HG02678 (cell line): ENCODE results near the gene ZC3H13.
A peak's percentile ranks its signal among the peaks of the same experiment; 100 is the strongest.

Source experiments
- ATAC-seq: cut with Tn5 transposase; IDR thresholded peaks from one replicate; pipeline ENCODE4 v1.9.1; 2021; ENCODE audit warnings: mild to moderate bottlenecking, moderate library complexity; ENCODE audit not compliant: unreplicated experiment

Gene ZC3H13

DNA sequence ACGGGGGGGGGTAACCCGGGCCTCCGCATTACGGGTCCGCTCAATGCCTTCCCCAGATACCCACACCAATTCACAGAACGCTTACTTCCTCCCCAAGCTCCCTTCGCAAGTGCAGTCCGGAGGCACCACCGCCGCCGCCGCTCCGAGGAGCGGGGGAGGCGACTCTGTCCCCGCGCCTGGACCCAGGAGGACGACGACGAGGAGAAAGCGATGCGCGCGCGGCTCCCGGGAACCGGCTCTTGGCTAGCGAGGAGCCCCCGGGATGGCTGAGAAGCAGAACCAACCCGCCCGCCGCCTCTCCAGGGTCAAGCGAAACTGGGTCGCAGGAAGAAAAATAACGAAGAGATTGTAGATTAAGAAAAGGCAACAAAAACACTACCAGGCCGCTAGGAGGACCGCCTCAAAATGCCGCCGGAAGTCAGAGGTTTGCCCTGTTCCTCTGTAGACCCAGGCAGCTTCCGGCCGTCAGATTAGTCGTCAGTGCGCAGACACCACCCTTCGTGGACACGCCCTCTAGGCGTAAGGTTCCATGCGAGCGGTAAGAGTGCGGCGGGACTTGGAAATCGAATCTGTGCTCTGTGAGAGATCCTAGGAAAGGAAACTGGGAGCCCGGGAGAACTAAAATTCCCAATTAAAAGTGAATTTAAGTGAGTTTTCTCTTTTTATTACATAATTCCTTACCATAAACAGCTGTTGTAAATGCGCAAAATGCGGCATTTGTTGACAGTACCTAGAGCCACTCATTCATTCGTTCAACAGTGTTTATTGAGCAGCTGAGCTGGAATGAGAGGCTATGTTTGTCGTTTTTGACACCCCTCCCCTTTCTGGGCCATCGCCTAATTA lies at the start of gene ZC3H13:
Gene ZC3H13, minus strand, starts transcription at position 428 of the 843 bp plus-strand sequence. CDS start 7,239 bp downstream, outside the sequence.
- ATAC-seq = peak; percentile 100

DNA sequence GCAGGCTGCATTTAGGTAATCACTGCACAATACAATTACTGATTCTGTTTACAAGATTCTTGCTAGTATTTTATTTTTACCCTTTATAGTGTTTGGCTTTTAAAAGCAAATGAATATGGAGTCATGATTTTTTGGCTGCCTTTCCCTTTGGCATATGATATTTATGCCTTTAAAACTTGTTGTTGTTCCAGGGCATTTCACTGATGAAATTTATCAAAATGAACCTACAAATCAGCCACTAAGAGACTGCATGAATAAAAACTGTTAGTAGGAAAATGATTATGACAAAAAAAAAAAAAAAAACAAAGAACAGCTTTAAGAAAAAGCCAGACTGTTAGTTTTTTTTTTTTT lies 49.7 kb upstream of the ZC3H13 start:
- ATAC-seq = no peak

- no peak for ATAC-seq
Observed at GRCh38 chr13:46101484-46102254, 49.1 kb upstream of the ZC3H13 start.

DNA sequence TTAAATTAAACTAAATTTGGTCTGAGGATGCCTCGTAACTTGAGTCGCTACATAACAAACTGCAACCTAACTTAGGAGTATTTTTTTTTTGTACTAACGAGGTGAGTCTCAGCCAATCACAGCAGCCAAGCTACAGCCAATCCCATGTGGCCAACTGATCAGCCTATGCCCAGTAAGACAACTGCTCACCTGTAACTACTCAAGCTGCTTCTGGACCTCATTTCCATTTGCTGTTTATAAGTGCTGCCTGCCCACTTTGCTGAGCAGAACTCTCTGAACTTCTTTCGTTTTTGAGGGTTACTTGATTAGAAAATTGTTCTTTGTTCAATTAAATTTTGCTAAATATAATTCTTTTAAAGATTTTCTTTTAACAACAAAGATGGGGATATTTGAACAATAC lies 48.5 kb upstream of the ZC3H13 start:
- no peak for ATAC-seq

GRCh38 chr13:46100191-46100815 lies 47.8 kb upstream of the ZC3H13 start:
- ATAC-seq = no peak

DNA sequence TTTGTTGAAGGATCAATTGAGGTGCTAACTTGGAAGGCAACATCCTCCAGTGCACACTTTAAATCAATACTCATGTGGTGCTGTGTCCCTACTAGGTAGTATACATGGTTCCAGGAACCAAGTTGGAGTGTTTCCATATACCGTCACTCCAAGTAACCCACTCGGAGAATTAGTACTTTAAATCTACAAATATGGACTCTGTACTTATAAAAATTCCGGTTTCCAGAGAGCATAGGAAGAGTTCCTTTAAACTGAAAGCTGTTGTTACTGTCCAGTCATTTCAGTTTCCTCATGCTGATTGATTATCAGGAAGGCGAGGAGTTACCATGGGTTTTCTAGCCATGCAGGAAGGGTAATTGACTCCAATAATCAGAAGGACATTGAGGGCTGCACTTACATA lies 45.1 kb upstream of the ZC3H13 start:
- no peak for ATAC-seq

DNA sequence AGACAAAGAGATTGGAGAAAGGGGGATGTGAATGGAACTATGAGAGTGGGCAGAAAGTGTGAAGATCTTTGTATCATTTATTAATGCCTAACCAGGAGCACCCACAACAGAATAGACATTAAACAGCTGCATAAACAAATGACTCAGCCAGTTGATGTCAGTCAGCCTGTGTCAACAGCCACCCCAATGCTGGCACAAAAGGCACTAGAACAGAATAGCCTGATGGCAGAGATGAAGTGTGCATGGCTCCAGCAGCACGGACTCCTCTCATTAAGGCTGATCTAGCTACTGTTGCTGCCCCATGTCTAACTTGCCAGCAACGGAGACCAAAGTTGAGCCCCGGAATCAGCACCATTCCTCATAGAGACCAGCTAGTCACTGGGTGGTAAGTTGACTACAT lies 44.5 kb upstream of the ZC3H13 start:
- no peak for ATAC-seq

DNA sequence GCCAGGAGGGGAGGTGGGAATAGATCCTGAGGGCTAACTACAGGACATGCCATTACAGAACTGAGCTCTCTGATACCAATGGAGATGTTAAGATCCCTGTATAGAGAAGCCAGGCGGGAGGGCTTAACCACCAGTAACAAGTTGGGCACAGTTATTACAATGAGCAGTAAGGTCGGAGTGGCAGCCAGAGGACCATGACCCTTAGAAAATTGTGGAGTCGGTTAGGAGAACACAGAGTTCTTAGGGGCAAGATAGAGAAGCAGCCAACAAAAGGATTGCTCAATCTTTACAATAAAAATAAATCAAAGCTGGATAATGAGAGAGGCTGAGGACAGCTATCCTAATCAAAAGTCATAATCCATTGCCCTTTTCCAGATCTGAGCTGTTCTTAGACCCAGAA lies 41.9 kb upstream of the ZC3H13 start:
- ATAC-seq = no peak

- no peak for ATAC-seq
Observed at GRCh38 chr13:46088821-46089562, 36.4 kb upstream of the ZC3H13 start.

GRCh38 chr13:46087481-46087880 lies 34.9 kb upstream of the ZC3H13 start:
- ATAC-seq = no peak

DNA sequence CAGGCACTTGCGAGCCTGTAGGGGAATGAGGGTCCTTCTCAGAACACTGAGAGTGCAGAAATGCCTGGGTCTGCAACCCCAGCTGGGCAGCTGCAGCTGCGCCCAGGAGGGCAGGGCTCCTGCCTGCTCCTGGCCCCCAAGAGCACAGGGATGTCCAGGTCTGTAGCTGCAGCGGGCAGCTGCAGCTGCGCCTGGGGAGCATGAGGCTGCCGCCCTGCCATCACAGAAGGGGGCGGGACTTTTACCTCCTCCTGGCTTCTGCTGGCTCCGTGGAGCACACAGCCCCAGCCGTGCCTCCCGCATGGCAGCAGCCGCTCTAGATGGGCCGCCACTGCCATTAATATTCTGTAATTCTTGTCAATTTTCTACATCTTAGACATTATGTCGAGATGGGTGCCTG lies 34.4 kb upstream of the ZC3H13 start:
- ATAC-seq = no peak

DNA sequence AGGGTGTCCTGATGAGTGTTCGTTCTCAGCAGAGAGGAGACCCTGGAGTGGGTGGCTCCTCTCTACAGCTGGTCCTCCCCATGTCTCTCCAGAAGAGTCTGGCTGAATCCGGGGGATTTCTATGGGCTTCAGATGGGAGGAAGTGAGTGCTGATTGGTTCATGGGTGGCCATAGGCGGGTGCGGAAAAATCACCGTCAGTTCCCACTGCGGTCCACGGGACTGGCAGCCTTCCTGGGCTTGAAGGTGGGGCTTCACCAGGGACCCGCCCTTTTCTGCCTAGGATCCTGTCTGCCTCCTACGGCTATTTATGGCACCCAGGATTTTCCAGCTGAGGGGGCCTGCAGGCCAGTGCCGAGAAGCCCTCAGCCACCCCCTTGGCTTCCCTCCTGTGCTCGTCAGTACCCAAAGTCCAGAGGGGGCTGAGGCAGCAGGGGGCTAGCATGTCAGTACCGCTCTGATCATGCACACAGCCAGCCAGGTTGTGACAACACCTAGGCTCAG lies 33.9 kb upstream of the ZC3H13 start:
- no peak for ATAC-seq

- ATAC-seq = no peak
Observed at GRCh38 chr13:46085737-46086136, 33.2 kb upstream of the ZC3H13 start.

GRCh38 chr13:46082324-46082723 lies 29.8 kb upstream of the ZC3H13 start:
- no peak for ATAC-seq

- no peak for ATAC-seq
Observed at GRCh38 chr13:46079770-46080169, 27.2 kb upstream of the ZC3H13 start.

DNA sequence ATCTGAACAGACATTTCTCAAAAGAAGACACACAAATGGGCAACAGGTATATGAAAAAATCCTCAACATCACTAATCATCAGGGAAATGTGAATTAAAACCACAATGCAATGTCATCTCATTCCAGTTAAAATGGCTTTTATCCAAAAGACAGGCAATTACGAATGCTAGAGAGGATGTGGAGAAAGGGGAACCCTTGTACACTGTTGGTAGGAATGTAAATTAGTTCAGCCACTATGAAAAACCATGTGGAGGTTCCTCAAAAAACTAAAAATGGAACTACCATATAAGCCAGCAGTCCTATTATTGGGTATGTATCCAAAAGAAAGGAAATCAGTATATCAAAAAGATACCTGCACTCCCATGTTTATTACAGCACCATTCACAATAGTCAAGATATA lies 24.7 kb upstream of the ZC3H13 start:
- ATAC-seq = no peak

- ATAC-seq = no peak
Observed at GRCh38 chr13:46076827-46077226, 24.3 kb upstream of the ZC3H13 start.

DNA sequence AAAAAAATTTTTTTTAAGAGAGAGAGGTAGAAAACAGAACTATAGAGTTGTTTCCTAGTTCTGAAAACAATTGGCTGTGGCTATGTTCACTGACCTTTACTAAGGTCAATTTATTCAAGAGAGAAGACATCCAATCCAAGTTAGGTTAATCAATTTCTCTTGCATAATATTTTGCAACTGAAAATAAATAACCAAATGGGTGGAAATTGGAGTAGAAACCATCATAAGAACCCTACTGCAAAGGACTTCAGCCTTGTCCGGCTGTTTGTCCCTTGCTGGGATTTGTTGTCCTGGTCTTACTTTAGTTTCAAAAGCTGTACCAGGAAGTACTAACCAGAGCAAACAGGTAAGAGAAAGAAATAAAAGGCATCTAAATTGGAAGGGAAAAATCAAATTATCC lies 23.3 kb upstream of the ZC3H13 start:
- no peak for ATAC-seq

DNA sequence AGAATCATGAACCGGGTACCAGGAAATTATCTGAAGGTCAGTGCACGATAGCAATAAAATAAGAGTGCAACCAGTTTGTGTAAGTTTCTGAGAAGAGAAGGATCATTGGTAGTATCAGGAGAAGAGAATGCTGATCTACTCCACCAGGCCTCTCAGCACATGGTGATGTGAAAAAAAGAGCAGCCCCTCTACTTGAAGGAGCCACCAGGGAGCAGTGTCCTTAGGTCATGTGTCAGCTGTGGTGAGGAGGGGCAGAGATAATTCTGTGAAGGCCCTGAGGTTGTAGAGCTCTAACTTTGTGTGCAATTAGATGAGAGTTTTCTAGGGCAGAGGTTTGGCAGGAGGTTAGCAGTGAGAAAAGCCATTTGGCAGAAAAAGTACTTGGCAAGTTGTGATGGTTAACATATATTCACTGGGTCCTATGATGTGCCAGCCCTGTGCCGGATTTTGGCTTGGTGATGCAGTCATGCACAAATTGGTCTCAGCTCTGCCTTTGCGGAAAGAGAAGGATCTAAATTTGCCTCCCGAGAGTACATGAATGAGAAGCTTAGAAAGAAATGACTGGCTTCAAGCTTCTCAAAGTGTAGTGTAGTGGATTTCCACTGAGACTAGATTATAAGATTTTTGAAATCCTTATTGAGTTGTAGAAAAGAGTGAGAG lies 19.2 kb upstream of the ZC3H13 start:
- peak; percentile 53 for ATAC-seq

GRCh38 chr13:46063292-46063691 lies 10.7 kb upstream of the ZC3H13 start:
- no peak for ATAC-seq
